H1 (cell line): Measurements from ENCODE around the gene NUDT1.

Experiments
- CBX5 ChIP-seq: fragments of 300-800, 300-1000 bp; sonication (generic); IDR thresholded peaks from 2 replicates; pipeline ENCODE4 v1.7.1; 2016; ENCODE audit warnings: antibody characterized with exemption, low read length, low read depth
- CBX8 ChIP-seq: fragments of 300-800, 300-1000 bp; sonication (generic); IDR thresholded peaks from 2 replicates; pipeline ENCODE4 v1.7.1; 2016; ENCODE audit warnings: low read depth, low read length, borderline replicate concordance
- CTCF ChIP-seq, 3 experiments: IDR thresholded peaks; 1 replicate in 2 of 3; 2 replicates in 1 of 3; pipeline versions ENCODE4 v1.5.1 to v1.6.1; 2011; ENCODE audit warnings: low read length in 3 of 3, mild to moderate bottlenecking in 3 of 3, inconsistent platforms in 2 of 3, low read depth in 1 of 3, moderate library complexity in 1 of 3; ENCODE audit not compliant: insufficient read depth in 1 of 3; ENCODE audit errors: control extremely low read depth in 1 of 3
- EGR1 ChIP-seq: IDR thresholded peaks from 2 replicates; pipeline ENCODE4 v1.6.1; 2011; ENCODE audit warnings: low read depth, low read length, borderline replicate concordance
- EP300 ChIP-seq, 2 experiments: IDR thresholded peaks; 1 replicate in 1 of 2; 2 replicates in 1 of 2; pipeline ENCODE4 v1.6.1; 2011 to 2012; ENCODE audit warnings: low read depth in 2 of 2, low read length in 2 of 2, mild to moderate bottlenecking in 2 of 2, borderline replicate concordance in 1 of 2, inconsistent platforms in 1 of 2, moderate library complexity in 1 of 2
- EZH2 ChIP-seq: fragments of 200-600 bp; sonication (generic); IDR thresholded peaks from 2 replicates; pipeline ENCODE4 v1.7.1; 2012; ENCODE audit warnings: low read depth, mild to moderate bottlenecking, moderate library complexity, low read length, inconsistent platforms; ENCODE audit not compliant: severe bottlenecking
- NANOG ChIP-seq: IDR thresholded peaks from 2 replicates; pipeline ENCODE4 v1.6.1; 2011; ENCODE audit warnings: low read length, low read depth, mild to moderate bottlenecking, inconsistent platforms; ENCODE audit not compliant: insufficient read depth, poor library complexity, severe bottlenecking
- NRF1 ChIP-seq: IDR thresholded peaks from 2 replicates; pipeline ENCODE4 v1.6.1; 2011; ENCODE audit warnings: mild to moderate bottlenecking, low read depth, low read length, improper control_type of control experiment
- POLR2A ChIP-seq, 2 experiments: IDR thresholded peaks; 1 replicate in 1 of 2; 2 replicates in 1 of 2; pipeline ENCODE4 v1.6.1; 2011; ENCODE audit warnings: low read depth in 2 of 2, low read length in 2 of 2, mild to moderate bottlenecking in 2 of 2; ENCODE audit errors: control extremely low read depth in 1 of 2
- POLR2AphosphoS5 ChIP-seq: IDR thresholded peaks from 2 replicates; pipeline ENCODE4 v1.6.1; 2011; ENCODE audit warnings: low read depth, low read length
- SIX5 ChIP-seq: IDR thresholded peaks from 2 replicates; pipeline ENCODE4 v1.6.1; 2011; ENCODE audit warnings: mild to moderate bottlenecking, low read depth, low read length
- USF2 ChIP-seq: IDR thresholded peaks from 2 replicates; pipeline ENCODE4 v1.6.1; 2011; ENCODE audit warnings: low read length, improper control_type of control experiment
- YY1 ChIP-seq: IDR thresholded peaks from 2 replicates; pipeline ENCODE4 v1.6.1; 2011; ENCODE audit warnings: low read depth, mild to moderate bottlenecking, low read length

GRCh38 chr7:2295936-2296620, 54.1 kb downstream of the NUDT1 start:
- TF ChIP-seq CTCF (IDR thresholded peaks at IDR 0.05; ENCODE audit: control extremely low read depth in 1 of 3, insufficient read depth in 1 of 3, low read depth in 1 of 3, low read length in 3 of 3) (no peak), EZH2 (no peak), YY1 (no peak), EP300 (IDR thresholded peaks at IDR 0.05; ENCODE audit: borderline replicate concordance in 1 of 2, low read depth in 2 of 2, low read length in 2 of 2) (no peak), SIX5 (no peak), POLR2A (IDR thresholded peaks at IDR 0.05; ENCODE audit: control extremely low read depth in 1 of 2, low read depth in 2 of 2, low read length in 2 of 2) (no peak), CBX8 (no peak), EGR1 (no peak), USF2 (no peak), POLR2AphosphoS5 (no peak), CBX5 (no peak), NRF1 (no peak), NANOG (no peak)
